Adrenal gland (tissue), 5 donors: ENCODE results near the gene IFITM5.

Experiments used
- POLR2A ChIP-seq, 2 donors: fragments of 450-650 bp; IDR thresholded peaks; one replicate each; pipeline ENCODE4 v1.6.1; 2017; ENCODE audit warnings: antibody characterized with exemption in 2 of 2, mild to moderate bottlenecking in 2 of 2, moderate library complexity in 1 of 2
- TF ChIP-seq, protein P1 (sequence below), 6 experiments: fragments of 450-650 bp in 4 of 6; fragments of 200-600 bp in 2 of 6; sonication (generic) in 1 of 6; IDR thresholded peaks; 1 replicate in 5 of 6; 2 replicates in 1 of 6; pipeline versions ENCODE4 v1.5.1 to v1.8.0; 2016 to 2021; ENCODE audit warnings: antibody characterized with exemption in 6 of 6, mild to moderate bottlenecking in 2 of 6, moderate library complexity in 1 of 6
- donor health status: DM: no; HTN: no; CAD: no.

DNA sequence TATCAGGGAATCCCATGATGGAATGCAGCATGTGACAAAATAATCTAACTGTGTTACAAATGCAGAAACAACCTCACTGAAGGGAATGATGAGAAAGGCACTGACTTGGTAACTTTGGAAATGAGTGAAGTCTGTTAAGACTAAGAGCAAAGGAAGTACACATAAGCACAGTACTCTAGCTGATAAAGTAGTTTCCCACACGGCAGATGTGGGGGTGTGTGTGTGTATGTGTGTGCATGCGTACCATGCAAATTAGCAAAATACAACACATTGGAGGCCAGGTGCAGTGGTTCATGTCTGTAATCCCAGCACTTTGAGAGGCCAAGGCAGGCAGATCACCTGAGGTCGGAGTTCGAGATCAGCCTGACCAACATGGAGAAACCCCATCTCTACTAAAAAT is 37.7 kb downstream of the IFITM5 start:
- TF ChIP-seq POLR2A (IDR thresholded peaks at IDR 0.05): no peak
- TF ChIP-seq, protein P1, sequence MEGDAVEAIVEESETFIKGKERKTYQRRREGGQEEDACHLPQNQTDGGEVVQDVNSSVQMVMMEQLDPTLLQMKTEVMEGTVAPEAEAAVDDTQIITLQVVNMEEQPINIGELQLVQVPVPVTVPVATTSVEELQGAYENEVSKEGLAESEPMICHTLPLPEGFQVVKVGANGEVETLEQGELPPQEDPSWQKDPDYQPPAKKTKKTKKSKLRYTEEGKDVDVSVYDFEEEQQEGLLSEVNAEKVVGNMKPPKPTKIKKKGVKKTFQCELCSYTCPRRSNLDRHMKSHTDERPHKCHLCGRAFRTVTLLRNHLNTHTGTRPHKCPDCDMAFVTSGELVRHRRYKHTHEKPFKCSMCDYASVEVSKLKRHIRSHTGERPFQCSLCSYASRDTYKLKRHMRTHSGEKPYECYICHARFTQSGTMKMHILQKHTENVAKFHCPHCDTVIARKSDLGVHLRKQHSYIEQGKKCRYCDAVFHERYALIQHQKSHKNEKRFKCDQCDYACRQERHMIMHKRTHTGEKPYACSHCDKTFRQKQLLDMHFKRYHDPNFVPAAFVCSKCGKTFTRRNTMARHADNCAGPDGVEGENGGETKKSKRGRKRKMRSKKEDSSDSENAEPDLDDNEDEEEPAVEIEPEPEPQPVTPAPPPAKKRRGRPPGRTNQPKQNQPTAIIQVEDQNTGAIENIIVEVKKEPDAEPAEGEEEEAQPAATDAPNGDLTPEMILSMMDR (IDR thresholded peaks at IDR 0.05): no peak
